Hepatocyte (in vitro differentiated cells): ENCODE data around the gene FBXL20. TPM values are rescaled to one million over a fixed set of nuclear protein-coding genes. Genes with fewer than 3 reads are reported as not detected.
A peak's percentile ranks its signal among the peaks of the same experiment; 100 is the strongest.
"Not testable (repeated sequence)": the region's sequence is repeated elsewhere in the genome, so short reads cannot be mapped to it uniquely, and the experiment has no call there.

Experiments used
- DNase-seq: peaks from one replicate; pipeline ENCODE4 v3.0.0-alpha.2; 2016; ENCODE audit warnings: low spot score
- H2AFZ ChIP-seq: fragments of 200-600 bp; sonication (generic); 2 replicates; pipeline ENCODE4 v1.6.0; 2016; ENCODE audit warnings: antibody characterized with exemption, mild to moderate bottlenecking
- H3K27ac ChIP-seq: fragments of 200-600 bp; sonication (generic); 2 replicates; pipeline ENCODE4 v1.5.1; 2016; ENCODE audit warnings: mild to moderate bottlenecking
- H3K27me3 ChIP-seq: fragments of 200-600 bp; sonication (generic); 2 replicates; pipeline ENCODE4 v1.6.1; 2016
- H3K36me3 ChIP-seq: fragments of 200-600 bp; sonication (generic); replicated peaks from 2 replicates; pipeline ENCODE4 v1.5.1; 2016; ENCODE audit warnings: low read depth; ENCODE audit not compliant: insufficient read depth
- H3K4me1 ChIP-seq: fragments of 200-600 bp; sonication (generic); 2 replicates; pipeline ENCODE4 v1.5.1; 2016; ENCODE audit warnings: mild to moderate bottlenecking, moderate library complexity; ENCODE audit not compliant: insufficient read depth
- H3K4me2 ChIP-seq: fragments of 200-600 bp; sonication (generic); 2 replicates; pipeline ENCODE4 v1.6.0; 2016
- H3K4me3 ChIP-seq: fragments of 200-600 bp; sonication (generic); 2 replicates; pipeline ENCODE4 v1.5.1; 2016; ENCODE audit warnings: mild to moderate bottlenecking
- H3K79me2 ChIP-seq: fragments of 200-600 bp; sonication (generic); 2 replicates; pipeline ENCODE4 v1.6.0; 2017; ENCODE audit warnings: mild to moderate bottlenecking
- H3K9me2 ChIP-seq: fragments of 200-600 bp; sonication (generic); replicated peaks from 2 replicates; pipeline ENCODE4 v1.6.0; 2017; ENCODE audit warnings: mild to moderate bottlenecking; ENCODE audit not compliant: insufficient read depth
- H3K9me3 ChIP-seq: fragments of 200-600 bp; sonication (generic); 2 replicates; pipeline ENCODE4 v1.5.1; 2016; ENCODE audit warnings: low read depth, mild to moderate bottlenecking
- H4K20me1 ChIP-seq: fragments of 200-600 bp; sonication (generic); 2 replicates; pipeline ENCODE4 v1.6.0; 2016; ENCODE audit warnings: mild to moderate bottlenecking; ENCODE audit not compliant: insufficient read depth, poor library complexity, severe bottlenecking
- EZH2 ChIP-seq: fragments of 200-600 bp; sonication (generic); IDR thresholded peaks from 2 replicates; pipeline ENCODE4 v1.6.1; 2016; ENCODE audit warnings: antibody characterized with exemption, mild to moderate bottlenecking, borderline replicate concordance
- EZH2phosphoT487 ChIP-seq: fragments of 200-600 bp; sonication (generic); IDR thresholded peaks from one replicate; pipeline ENCODE4 v1.6.1; 2018; ENCODE audit warnings: antibody characterized with exemption, mild to moderate bottlenecking, low read depth, moderate library complexity; ENCODE audit not compliant: unreplicated experiment, severe bottlenecking
- WGBS: methylation state at CpG from one replicate; pipeline ENCODE4 v1.1.6; 2016; ENCODE audit warnings: low lambda C conversion rate; ENCODE audit errors: missing lambda C conversion rate; 5-methylcytosine and 5-hydroxymethylcytosine counted together
- polyA plus RNA-seq: library from polyadenylated mRNA; unstranded; fragments of >200 nt; fragmentation: Nextera tagmentation; extraction: Ambion mirVana; gene quantifications from 2 replicates; pipeline ENCODE4 v1.2.1, GENCODE V29; 2016
- total RNA-seq: library from RNA; depleted of rRNA; stranded (reverse); fragments of >200 nt; gene quantifications from 2 replicates; pipeline ENCODE4 v1.2.3, GENCODE V29; 2014
- TF ChIP-seq, protein P1 (sequence below): fragments of 200-600 bp; sonication (generic); IDR thresholded peaks from 2 replicates; pipeline ENCODE4 v1.5.1; 2016; ENCODE audit warnings: antibody characterized with exemption, mild to moderate bottlenecking; ENCODE audit not compliant: poor library complexity

The FBXL20 gene
- total and polyA plus RNA-seq, 2 experiments from 2014 or later: 8.0 to 11.6 TPM

DNA sequence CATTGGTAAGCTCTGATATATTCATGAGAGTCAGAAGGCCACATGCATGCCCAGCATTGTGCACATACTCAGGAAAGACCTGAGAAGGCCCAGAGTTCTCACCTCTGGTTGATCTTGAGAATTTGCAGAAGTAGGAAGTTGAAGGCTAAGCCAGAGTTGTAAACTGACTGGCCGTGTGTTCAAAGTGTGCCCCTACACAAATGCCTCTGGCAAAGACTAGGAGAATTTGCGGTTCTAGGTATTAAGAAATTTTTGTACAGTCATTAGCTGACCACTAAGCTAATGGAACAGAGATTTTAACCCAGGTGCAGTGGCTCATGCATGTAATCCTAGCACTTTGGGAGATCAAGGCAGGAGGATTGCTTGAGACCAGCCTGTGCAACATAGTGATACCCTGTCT lies 25.0 kb downstream of the FBXL20 start:
- Histone ChIP-seq H3K27me3 (no peaks in the 10 kb centered on the region), H3K9me2 (no peaks in the 10 kb centered on the region), H3K4me1 (no peaks in the 10 kb centered on the region), H3K4me3 (no peak overlapping the region), H4K20me1 (peaks cover 19% of the 10 kb centered on the region), H3K9me3 (no peaks in the 10 kb centered on the region), H3K79me2 (peaks cover 57% of the 10 kb centered on the region), H3K4me2 (no peak overlapping the region), H2AFZ (no peak overlapping the region), H3K36me3 (no peaks in the 10 kb centered on the region), H3K27ac (no peak overlapping the region)
- no peak for DNase-seq
- TF ChIP-seq EZH2 (no peak), EZH2phosphoT487 (no peak)
- TF ChIP-seq, protein P1, sequence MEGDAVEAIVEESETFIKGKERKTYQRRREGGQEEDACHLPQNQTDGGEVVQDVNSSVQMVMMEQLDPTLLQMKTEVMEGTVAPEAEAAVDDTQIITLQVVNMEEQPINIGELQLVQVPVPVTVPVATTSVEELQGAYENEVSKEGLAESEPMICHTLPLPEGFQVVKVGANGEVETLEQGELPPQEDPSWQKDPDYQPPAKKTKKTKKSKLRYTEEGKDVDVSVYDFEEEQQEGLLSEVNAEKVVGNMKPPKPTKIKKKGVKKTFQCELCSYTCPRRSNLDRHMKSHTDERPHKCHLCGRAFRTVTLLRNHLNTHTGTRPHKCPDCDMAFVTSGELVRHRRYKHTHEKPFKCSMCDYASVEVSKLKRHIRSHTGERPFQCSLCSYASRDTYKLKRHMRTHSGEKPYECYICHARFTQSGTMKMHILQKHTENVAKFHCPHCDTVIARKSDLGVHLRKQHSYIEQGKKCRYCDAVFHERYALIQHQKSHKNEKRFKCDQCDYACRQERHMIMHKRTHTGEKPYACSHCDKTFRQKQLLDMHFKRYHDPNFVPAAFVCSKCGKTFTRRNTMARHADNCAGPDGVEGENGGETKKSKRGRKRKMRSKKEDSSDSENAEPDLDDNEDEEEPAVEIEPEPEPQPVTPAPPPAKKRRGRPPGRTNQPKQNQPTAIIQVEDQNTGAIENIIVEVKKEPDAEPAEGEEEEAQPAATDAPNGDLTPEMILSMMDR: no peak
- 29% methylated on average over 2 of the region's 2 CpGs for WGBS

DNA sequence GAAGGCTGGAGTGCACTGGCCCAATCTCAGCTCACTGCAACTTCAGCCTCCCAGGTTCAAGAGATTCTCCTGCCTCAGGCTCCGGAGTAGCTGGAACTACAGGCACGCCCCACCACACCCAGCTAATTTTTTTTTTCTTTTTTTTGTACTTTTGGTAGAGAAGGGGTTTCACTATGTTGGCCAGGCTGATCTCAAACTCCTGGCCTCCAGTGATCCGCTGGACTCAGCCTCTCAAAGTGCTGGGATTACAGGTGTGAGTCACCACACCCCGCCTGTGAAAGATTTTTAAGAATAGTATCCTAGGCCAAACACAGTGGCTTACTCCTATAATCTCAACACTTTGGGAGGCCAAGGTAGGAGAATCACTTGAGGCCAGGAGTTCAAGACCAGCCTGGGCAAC lies 33.6 kb downstream of the FBXL20 start:
- H4K20me1 ChIP-seq, H3K27ac ChIP-seq, H3K36me3 ChIP-seq, H3K9me3 ChIP-seq, H3K4me1 ChIP-seq, DNase-seq, H2AFZ ChIP-seq, H3K4me2 ChIP-seq, H3K27me3 ChIP-seq, H3K4me3 ChIP-seq, H3K9me2 ChIP-seq: not testable (repeated sequence)
- WGBS: 92% methylated on average over 4 of the region's 4 CpGs
- peaks cover 42% of the 10 kb centered on the region for H3K79me2 ChIP-seq

DNA sequence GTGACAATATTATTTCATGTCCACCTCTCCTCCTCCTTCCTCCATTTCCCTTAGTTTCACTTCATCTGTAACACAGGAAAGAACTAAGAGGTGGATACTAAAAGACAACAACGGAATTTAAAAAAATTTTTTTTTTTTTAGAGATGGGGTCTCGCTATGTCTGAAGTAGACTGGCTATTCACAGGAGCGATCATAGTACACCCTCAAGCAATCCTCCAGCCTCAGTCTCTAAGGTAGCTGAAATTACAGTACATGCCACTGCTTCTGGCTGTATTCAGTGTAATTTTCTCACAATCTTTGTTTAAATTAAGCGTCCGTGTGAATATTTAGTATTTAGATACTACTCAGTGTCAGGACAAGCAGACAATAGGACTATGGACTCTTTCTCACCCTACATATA lies 35.6 kb downstream of the FBXL20 start:
- DNase-seq: no peak
- H3K36me3 ChIP-seq: no peaks in the 10 kb centered on the region
- H3K4me1 ChIP-seq: no peaks in the 10 kb centered on the region
- H4K20me1 ChIP-seq: peaks cover 10% of the 10 kb centered on the region
- peak overlapping the region; percentile 17 for H3K27ac ChIP-seq
- H3K79me2 ChIP-seq: peaks cover 45% of the 10 kb centered on the region
- TF ChIP-seq EZH2 (no peak), EZH2phosphoT487 (no peak)
- TF ChIP-seq, protein P1: no peak
- H3K9me2 ChIP-seq: no peaks in the 10 kb centered on the region
- H3K27me3 ChIP-seq: no peaks in the 10 kb centered on the region
- H3K9me3 ChIP-seq: no peaks in the 10 kb centered on the region
- no peak overlapping the region for H3K4me3 ChIP-seq
- WGBS: 93% methylated on average over 5 of the region's 5 CpGs
- H2AFZ ChIP-seq: no peak overlapping the region
- H3K4me2 ChIP-seq: peak overlapping the region; percentile 54

DNA sequence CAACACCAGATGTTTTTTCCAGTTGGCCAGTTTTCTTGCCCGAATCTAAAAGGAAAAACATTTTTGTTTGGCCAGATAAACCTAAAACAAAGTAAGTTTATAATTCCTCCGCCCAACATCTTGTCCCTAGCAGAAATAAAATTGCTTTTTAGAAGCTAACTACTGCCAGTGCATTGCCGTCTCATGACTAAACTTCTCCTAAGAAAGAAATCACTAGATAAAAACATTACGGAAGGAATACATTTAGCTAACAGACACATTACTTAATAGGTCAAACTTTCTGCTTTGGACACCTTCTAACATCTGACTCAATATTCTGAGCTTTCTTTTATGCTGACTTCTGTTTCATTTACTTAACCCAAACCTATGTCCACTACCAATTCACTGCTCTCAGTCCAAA lies 36.2 kb downstream of the FBXL20 start:
- H4K20me1 ChIP-seq: peaks cover 13% of the 10 kb centered on the region
- H3K79me2 ChIP-seq: peaks cover 47% of the 10 kb centered on the region
- peak overlapping the region; percentile 17 for H3K27ac ChIP-seq
- H3K36me3 ChIP-seq: no peaks in the 10 kb centered on the region
- H3K9me2 ChIP-seq: no peaks in the 10 kb centered on the region
- 75% methylated on average over 4 of the region's 4 CpGs for WGBS
- TF ChIP-seq EZH2phosphoT487: no peak
- TF ChIP-seq, protein P1: no peak
- no peak for TF ChIP-seq EZH2
- no peak for DNase-seq
- peak overlapping the region; percentile 54 for H3K4me2 ChIP-seq
- no peaks in the 10 kb centered on the region for H3K27me3 ChIP-seq
- no peaks in the 10 kb centered on the region for H3K9me3 ChIP-seq
- no peak overlapping the region for H2AFZ ChIP-seq
- H3K4me1 ChIP-seq: no peaks in the 10 kb centered on the region
- H3K4me3 ChIP-seq: no peak overlapping the region
